Measurements from ENCODE around the gene LRRK1. TPM values are rescaled to one million over a fixed set of nuclear protein-coding genes. Genes with fewer than 3 reads are reported as not detected.

Gene LRRK1
- total and polyA plus RNA-seq, 11 donors = 1.3 to 12.7 (median 2.1) TPM

- ATAC-seq (no peak), DNase-seq (no peak)
- Histone ChIP-seq H3K4me1 (peaks cover 0 to 9% (median 0%) of the 10 kb centered on the region in 12 donors), H3K27ac (no peak overlapping the region), H3K4me3 (no peak overlapping the region), H3K36me3 (peaks cover 0 to 8% (median 0%) of the 10 kb centered on the region in 9 donors), H3K9me3 (peaks cover 0 to 5% (median 0%) of the 10 kb centered on the region in 12 donors), H3K27me3 (no peaks in the 10 kb centered on the region)
- no peak for TF ChIP-seq POLR2A (IDR thresholded peaks at IDR 0.05)
- no peak for TF ChIP-seq CTCF (IDR thresholded peaks at IDR 0.05)
- intact Hi-C loops (cut with DNase I) = loop anchor here in 1 of 10 donors (5.0 kb wide), 1 partner anchor 48 kb away; no protein-coding TSS in a partner anchor
These were observed 15.0 kb downstream of the LRRK1 start for GRCh38 chr15:100934166-100934565.

GRCh38 chr15:100934726-100935125 is 15.6 kb downstream of the LRRK1 start:
- intact Hi-C loops (cut with DNase I) = loop anchor here in 1 of 10 donors (5.0 kb wide), 1 partner anchor 48 kb away; no protein-coding TSS in a partner anchor
- TF ChIP-seq POLR2A (IDR thresholded peaks at IDR 0.05) (no peak), CTCF (IDR thresholded peaks at IDR 0.05) (no peak)
- peaks cover 0 to 11% (median 0%) of the 10 kb centered on the region in 12 donors for H3K4me1 ChIP-seq
- ATAC-seq (no peak), DNase-seq (no peak)
- H3K9me3 ChIP-seq = peaks cover 0 to 5% (median 0%) of the 10 kb centered on the region in 12 donors
- H3K27me3 ChIP-seq = no peaks in the 10 kb centered on the region
- H3K36me3 ChIP-seq = peaks cover 0 to 3% (median 0%) of the 10 kb centered on the region in 9 donors
- no peak overlapping the region for H3K4me3 ChIP-seq
- no peak overlapping the region for H3K27ac ChIP-seq

GRCh38 chr15:100937171-100937570 is 18.0 kb downstream of the LRRK1 start:
- intact Hi-C loops (cut with DNase I) = no loop called here
- ATAC-seq = no peak
- 89 to 93% (median 92%) methylated on average over 4 of the region's 4 CpGs for WGBS, 4 donors

GRCh38 chr15:100939791-100940190 is 20.6 kb downstream of the LRRK1 start:
- peaks cover 0 to 5% (median 0%) of the 10 kb centered on the region in 12 donors for H3K9me3 ChIP-seq
- no peaks in the 10 kb centered on the region for H3K36me3 ChIP-seq
- WGBS, 4 donors = 71 to 88% (median 76%) methylated on average over 4 of the region's 4 CpGs
- H3K27ac ChIP-seq = no peak overlapping the region
- intact Hi-C loops (cut with DNase I) = no loop called here
- ATAC-seq = no peak
- no peaks in the 10 kb centered on the region for H3K27me3 ChIP-seq
- H3K4me3 ChIP-seq = no peak overlapping the region
- peaks cover 0 to 35% (median 2%) of the 10 kb centered on the region in 12 donors for H3K4me1 ChIP-seq
- DNase-seq = no peak
- no peak for TF ChIP-seq POLR2A (IDR thresholded peaks at IDR 0.05)
- TF ChIP-seq CTCF (IDR thresholded peaks at IDR 0.05) = no peak

More at GRCh38 chr15:100937171-100937570, 18.0 kb downstream of the LRRK1 start:
- DNase-seq = no peak
- Histone ChIP-seq H3K36me3 (peaks cover 0 to 3% (median 0%) of the 10 kb centered on the region in 9 donors), H3K4me1 (peaks cover 0 to 18% (median 0%) of the 10 kb centered on the region in 12 donors), H3K27ac (no peak overlapping the region), H3K4me3 (no peak overlapping the region), H3K27me3 (no peaks in the 10 kb centered on the region), H3K9me3 (peaks cover 0 to 5% (median 0%) of the 10 kb centered on the region in 12 donors)
- TF ChIP-seq POLR2A (IDR thresholded peaks at IDR 0.05) (no peak), CTCF (IDR thresholded peaks at IDR 0.05) (no peak)
